GM21367 (cell line): ENCODE measurements around the gene PTGES2.
"Not testable (repeated sequence)": the region's sequence is repeated elsewhere in the genome, so short reads cannot be mapped to it uniquely, and the experiment has no call there.

Experiments
- ATAC-seq: cut with Tn5 transposase; IDR thresholded peaks from one replicate; pipeline ENCODE4 v1.9.1; 2021; ENCODE audit not compliant: unreplicated experiment

Gene PTGES2

DNA sequence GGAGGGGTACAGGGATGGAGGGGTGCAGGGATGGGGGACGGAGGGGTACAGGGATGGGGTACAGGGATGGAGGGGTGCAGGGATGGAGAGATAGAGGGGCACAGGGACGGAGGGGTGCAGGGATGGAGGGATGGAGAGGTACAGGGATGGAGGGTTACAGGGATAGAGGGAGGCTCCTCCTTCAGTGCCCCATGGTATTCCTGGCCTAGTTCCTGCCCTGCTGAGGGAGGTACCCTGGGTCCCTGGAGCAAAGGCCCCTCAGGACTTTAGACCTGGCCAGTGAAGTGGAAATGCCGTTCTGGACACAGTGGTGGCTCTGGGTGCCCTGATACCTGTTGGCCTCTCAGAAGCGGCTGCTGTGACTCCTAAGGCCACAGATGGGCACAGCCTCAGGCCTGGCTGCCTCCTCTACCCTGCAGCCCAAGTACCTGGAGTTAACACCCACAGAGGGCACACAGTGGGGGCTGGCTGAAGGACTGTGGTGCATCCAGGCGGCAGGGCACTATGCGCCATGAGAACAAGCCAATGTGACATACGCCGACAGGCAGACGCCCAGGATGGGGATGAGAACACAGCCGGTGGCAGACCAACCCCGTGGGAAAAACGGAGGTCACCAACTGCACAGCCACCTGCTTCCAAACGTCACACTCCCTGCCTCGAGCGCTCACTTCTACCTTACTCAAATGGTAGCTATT is 8.4 kb downstream of the PTGES2 start:
- no peak for ATAC-seq

DNA sequence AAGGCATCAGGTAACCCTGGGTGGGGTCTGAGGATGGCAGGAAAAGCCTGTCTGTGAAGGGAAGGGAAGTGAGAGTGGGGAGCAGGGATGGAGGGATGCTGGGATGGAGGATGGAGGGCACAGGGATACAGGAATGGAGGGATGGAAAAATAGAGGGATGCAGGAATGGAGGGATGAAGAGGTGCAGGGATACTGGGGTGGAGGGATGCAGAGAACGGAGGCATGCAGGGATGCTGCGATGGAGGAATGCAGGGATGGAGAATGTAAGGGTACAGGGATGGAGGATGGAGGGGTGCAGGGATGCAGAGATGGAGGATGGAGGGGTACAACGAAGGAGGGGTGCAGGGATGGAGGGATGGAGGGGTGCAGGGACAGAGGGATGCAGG is 9.1 kb downstream of the PTGES2 start:
- ATAC-seq = no peak

DNA sequence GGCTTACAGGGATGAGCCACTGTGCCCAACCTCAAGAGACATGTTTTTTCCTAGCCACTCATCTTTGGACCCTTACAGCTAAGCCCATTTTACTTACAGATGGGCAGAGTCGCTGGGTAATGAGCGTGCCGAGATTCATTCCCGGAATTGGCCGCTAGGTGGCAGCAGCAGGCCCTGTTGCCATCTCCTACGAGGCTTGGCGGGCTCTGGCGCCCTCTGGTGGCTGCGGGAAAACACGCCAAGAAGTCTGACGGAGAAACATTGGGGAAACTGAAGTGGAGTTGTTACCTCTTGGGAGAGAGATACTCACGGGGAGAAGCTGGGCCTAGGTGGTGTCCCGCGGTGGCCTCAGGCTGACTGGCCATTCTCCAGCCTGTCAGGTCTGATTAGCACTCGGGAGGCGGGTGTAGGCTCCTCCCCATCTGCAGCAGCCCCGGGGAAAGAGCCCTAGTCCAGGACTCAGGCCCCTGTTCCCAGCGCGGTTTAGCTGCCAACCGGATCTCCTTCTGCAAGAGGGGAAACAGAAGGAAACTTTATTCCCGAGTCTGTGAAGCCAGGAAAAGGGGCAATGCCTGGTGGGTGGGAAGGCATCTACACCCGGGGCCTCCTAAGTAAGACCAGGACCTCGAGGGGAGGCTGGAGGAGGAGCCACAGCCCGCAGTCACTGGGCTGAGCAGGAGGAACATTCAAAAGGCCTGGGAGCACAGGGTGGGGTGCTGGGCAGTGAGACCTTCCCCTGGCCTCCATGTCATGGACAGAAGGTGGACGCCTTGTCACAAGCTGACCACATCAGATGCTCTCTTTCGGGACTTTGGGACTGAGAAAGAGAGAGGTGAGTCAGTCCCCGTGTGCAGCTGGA is 9.7 kb downstream of the PTGES2 start:
- ATAC-seq = no peak

DNA sequence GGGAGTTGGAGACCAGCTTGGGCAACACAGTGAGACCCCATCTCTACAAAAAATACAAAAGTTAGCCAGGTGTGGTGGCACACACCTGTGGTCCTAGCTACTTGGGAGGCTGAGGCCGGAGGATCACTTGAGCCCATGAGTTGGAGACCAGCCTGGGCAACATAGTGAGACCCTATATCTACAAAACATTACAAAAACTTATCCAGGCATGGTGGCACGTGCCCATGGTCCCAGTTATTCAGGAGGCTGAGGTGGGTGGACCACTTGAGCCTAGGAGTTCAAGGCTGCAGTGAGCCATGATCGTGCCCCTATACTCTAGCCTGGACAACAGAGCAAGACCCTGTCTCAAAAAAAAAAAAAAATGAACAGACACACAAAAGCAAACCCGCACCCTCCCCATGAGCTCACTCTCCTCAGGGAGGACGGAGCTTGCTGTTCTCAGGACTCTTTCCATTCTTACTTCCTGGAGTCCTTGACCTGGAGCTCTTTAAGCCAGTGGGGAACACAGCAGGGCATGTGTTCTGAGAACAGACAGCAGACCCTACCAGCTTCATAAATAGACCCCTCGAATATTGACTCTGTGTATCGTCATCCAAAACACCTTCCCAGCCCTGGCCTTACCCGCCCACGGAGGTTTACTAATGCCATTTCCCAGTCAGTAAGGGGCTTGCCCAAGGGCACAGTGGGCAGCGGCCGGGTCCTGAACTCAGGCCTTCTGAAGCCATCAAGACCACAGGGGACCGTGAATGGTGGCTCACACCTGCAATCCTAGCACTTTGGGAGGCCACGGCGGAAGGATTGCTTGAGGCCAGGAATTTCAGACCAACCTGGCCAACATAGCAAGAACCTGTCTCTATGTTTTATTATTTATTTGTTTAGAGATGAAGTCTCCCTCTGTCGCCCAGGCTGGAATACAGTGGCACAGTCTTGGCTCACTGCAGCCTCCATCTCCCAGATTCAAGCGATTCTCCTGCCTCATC is 11.1 kb downstream of the PTGES2 start:
- ATAC-seq = no peak

DNA sequence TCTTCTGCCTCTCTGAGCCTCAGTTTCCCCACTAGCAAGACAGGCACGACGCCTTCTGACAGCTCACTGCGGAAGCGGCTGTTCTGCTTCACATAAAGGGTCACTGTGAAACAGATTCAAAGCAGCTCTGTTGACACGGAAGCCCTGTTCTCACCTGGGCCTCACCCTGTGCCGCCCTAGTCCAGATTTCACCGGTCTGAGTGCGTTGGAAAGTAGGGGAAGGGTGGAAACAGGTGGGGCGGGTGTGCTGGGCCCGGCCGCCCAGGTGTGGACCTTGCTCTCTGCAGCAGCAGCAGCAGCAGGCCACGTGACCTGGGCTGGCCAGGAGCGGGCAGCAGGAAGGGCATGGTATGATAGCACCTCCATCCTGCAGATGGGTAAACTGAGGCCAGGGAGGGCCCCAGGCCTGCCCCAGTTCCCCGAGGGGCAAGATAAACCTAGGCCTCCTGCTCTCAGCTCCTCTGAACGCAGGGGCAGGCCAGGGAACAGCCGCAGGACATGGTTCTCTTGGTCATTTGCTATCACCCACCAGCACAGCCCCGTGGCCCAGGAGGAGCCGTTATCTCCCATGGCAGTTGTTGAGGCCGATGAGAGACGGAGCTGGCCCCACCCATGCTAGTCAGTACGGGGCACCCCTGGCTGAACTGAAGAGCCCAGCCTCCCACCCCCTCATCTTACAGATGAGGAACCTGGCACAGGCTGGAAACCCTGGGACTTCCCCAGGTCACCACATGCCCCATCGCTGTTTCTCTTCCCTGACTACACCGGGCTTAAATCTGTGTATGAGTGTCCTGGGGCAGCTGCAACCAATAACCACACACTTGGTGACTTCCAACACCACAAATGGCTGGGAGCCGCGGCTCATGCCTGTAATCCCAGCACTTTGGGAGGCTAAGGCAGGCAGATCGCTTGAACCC is 12.1 kb downstream of the PTGES2 start:
- ATAC-seq = no peak

DNA sequence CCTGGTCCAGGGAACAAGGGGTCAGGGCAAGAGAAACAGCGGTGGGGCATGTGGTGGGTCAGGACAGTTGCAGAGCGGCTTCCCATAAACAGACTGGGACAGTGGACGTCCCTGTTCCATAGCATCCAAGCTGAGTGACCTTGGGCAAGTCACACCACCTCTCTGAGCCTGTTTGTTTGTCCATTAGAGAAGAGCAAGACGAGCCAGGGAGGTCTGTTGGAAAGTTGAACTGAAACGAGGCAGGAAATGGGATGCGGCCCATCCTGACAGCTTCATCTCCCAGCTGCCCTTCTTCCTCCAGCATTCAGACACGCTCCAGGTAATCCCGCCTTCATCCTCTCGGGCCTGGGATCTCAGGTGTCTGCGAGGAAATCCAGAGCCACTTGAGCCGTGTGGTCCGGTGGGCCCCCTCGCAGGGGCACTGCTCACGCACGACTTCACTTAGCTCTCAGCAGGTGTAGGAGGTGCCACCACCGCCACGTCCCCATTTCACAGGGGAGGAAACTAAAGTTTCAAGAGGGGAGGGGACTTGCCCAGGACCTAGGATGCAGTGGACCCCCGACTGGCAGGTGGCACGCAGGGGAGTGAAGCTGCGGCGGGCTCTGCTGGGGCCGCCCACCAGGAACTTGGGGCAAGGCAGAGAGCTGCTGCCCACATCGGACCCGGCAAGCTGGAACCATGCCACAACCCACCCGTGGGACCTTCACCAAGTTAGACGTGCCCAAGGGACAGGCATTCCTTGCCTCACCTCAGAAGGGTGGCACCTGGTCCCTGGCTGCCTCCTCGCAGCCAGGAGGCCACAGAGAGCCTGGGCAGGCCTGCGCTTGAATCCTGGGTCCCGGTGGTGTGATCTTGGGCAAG is 13.0 kb downstream of the PTGES2 start:
- ATAC-seq = no peak

DNA sequence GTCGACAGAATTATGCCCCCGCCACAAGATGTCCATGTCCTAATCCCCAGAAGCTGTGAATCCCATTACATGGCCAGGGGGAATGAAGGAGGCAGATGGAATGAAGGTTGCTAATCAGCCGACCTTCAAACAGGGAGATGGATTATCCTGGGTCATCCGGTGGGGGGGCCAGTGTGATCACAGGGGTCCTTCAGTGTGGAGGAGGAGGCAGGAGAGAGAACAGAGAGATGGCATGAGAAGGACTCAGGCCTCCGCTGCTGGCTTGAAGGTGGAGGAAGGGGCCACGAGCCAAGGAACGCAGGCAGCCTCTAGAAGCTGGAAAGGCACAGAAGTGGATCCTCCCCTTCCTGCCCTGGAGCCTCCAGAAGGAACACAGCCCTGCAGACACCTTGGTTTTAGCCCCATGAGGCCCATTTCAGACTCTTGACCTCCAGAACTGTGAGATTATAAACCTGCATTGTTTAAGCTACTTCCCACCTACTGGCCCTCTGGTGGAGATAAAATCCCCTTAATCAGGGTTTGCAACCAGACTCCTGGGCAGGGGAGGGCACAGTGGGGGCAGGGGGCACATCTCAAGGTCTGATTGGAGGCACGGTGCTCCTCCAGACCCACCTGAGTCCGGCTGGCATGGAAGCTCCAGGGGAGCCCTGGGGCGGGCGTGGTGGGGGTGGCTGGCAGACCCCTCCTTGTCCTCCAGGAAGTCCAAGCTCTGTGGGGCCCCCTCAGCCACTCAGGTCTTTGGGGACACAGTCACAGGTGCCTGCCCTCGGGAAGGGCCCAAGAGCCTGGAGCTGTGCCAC is 13.8 kb downstream of the PTGES2 start:
- no peak for ATAC-seq

DNA sequence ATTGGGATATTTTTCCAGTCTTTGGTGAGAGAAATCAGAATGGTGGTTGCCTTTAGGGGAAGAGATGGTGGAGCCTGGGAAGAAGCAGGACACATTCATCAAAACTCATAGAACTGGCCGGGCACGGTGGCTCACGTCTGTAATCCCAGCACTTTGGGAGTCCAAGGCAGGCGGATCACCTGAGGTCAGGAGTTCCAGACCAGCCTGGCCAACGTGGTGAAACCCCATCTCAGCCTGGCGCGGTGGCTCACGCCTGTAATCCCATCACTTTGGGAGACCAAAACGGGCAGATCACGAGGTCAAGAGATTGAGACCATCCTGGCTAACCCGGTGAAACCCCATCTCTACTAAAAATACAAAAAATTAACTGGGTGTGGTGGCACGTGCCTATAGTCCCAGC is 15.8 kb downstream of the PTGES2 start:
- not testable (repeated sequence) for ATAC-seq

DNA sequence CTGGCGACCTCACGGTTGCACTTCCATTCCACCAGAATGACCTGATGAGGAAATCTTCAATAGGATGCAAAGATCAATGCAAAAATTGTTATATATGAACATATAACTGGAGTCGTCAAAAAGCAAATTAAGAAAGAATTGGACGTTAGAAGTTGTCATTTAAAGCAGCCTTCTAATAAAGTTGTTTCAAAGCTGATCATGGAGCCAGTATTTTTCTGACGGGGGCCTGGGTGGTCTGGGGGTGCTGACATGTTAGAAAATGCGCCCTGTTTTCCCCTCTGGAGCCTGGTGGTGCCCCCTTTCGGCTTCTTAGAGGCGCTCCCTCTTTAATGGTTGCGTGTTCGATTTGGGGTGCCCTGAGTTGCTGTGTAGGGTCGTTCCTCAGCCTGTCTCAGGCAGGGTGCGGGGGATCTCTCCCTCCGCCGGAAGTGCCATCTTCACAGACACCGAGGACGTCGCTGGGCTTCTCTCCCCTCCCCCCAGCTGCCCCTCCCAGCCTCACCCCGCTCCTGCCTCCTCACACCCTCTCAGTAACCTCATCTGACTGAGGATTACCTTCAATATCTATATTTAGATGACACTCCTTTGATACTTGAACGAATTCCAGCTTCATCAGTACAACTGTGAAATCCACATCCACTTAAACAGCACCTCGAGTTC is 18.3 kb downstream of the PTGES2 start:
- ATAC-seq = no peak

DNA sequence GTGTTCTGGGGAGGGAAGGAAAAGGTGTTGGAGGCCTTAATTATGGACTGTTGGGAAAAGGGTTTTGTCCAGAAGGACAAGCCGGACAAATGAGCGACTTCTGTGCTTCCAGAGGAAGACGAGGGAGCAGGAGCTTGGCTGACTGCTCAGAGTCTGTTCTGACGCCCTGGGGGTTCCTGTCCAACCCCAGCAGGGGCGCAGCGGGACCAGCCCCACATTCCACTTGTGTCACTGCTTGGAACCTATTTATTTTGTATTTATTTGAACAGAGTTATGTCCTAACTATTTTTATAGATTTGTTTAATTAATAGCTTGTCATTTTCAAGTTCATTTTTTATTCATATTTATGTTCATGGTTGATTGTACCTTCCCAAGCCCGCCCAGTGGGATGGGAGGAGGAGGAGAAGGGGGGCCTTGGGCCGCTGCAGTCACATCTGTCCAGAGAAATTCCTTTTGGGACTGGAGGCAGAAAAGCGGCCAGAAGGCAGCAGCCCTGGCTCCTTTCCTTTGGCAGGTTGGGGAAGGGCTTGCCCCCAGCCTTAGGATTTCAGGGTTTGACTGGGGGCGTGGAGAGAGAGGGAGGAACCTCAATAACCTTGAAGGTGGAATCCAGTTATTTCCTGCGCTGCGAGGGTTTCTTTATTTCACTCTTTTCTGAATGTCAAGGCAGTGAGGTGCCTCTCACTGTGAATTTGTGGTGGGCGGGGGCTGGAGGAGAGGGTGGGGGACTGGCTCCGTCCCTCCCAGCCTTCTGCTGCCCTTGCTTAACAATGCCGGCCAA is 19.1 kb downstream of the PTGES2 start:
- ATAC-seq = no peak

DNA sequence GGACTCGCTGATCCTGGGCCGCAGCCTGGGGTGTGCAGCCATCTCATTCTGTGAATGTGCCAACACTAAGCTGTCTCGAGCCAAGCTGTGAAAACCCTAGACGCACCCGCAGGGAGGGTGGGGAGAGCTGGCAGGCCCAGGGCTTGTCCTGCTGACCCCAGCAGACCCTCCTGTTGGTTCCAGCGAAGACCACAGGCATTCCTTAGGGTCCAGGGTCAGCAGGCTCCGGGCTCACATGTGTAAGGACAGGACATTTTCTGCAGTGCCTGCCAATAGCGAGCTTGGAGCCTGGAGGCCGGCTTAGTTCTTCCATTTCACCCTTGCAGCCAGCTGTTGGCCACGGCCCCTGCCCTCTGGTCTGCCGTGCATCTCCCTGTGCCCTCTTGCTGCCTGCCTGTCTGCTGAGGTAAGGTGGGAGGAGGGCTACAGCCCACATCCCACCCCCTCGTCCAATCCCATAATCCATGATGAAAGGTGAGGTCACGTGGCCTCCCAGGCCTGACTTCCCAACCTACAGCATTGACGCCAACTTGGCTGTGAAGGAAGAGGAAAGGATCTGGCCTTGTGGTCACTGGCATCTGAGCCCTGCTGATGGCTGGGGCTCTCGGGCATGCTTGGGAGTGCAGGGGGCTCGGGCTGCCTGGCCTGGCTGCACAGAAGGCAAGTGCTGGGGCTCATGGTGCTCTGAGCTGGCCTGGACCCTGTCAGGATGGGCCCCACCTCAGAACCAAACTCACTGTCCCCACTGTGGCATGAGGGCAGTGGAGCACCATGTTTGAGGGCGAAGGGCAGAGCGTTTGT is 19.9 kb downstream of the PTGES2 start:
- ATAC-seq = no peak

DNA sequence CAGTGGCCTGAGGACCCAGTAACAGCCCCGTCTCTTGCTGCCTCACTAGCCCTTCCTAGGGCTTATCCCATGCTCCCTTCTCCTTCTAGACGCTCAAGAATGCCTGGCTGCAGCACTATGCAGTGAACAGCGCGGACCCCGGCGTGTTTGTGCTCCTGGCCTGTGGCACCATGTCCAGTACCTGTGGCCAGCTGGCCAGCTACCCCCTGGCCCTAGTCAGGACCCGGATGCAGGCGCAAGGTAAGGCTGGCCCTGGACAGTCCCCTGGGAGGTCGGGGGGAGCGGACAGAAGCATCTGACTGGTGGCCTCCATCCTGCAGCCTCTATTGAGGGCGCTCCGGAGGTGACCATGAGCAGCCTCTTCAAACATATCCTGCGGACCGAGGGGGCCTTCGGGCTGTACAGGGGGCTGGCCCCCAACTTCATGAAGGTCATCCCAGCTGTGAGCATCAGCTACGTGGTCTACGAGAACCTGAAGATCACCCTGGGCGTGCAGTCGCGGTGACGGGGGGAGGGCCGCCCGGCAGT is 20.5 kb downstream of the PTGES2 start:
- no peak for ATAC-seq

DNA sequence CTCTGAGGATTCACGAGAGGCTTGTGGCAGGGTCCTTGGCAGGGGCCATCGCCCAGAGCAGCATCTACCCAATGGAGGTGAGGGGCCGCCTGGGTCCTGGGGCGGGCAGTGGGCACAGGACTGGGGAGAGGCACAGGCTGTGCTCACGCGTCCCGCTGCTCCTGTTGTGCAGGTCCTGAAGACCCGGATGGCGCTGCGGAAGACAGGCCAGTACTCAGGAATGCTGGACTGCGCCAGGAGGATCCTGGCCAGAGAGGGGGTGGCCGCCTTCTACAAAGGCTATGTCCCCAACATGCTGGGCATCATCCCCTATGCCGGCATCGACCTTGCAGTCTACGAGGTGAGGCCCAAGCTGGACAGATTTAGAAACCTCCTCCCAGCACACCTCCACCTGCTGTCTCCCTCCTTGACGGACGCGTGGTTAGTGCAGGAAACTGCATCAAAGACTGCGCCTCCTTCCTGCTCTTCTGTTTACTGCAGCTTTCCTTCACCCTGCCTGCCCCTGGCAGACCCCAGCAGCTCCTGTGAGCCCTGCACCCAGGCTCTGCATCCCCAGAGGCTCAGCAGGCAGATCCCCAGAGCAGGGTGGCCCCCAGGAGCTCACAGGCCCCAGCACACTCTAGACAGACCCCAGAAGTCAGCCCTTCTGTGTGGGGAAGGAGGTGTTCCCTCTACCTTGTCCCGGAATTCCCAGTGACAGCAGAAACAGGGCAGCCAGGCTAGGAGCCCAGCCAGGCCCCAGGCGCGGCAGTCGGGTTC is 21.2 kb downstream of the PTGES2 start:
- no peak for ATAC-seq

DNA sequence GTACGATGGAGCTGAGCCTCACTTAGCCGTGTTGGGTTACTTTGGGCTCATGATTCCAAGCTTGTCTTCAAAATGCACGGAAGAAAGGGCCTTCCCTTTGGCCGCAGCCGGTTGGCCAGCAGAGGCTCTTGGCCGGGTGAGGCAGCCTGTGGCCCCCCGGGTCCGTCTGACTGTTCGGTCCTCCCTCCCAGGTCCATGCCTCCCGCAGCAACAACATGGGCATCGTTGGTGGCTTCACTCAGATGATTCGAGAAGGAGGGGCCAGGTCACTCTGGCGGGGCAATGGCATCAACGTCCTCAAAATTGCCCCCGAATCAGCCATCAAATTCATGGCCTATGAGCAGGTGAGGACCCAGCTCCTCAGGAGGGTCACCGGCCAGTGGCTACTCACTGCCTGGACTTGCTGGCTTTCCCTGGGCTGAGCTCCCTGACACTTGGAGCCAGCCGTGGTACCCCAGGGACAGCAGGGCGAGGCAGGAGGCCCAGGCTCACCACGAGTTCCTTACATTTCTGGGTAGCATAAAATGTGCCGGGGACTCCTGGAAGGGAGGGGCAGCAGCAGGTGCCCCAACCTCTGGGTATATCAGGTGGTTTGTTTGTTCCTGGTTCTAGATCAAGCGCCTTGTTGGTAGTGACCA is 21.9 kb downstream of the PTGES2 start:
- ATAC-seq = no peak

DNA sequence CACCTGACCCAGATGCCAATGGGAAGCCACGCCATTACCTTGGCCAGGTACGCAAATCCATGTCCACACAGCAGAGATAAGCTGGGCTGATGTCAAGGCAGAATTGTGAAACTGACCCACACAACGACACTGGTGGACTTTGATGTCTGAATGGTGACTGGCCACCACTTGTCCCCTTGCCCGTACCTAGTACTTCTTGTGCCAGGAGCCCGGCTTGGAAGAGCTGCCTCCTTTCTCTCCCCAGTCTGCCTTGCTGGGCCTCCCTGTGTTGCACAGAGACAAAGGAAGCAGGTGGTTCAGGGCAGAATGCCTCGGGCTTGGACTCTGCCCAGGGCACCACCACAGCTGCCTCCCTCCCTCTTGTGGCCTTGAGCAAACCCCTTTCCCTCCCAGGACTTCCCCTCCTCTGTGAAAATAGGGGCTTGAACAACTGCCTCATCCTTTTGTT is 23.3 kb downstream of the PTGES2 start:
- no peak for ATAC-seq
